ENCODE measurements around the gene PDC. TPM values are rescaled to one million over a fixed set of nuclear protein-coding genes. Genes with fewer than 3 reads are reported as not detected.

PDC gene
- total RNA-seq, 1 donor from 2014 or later: not detected

DNA sequence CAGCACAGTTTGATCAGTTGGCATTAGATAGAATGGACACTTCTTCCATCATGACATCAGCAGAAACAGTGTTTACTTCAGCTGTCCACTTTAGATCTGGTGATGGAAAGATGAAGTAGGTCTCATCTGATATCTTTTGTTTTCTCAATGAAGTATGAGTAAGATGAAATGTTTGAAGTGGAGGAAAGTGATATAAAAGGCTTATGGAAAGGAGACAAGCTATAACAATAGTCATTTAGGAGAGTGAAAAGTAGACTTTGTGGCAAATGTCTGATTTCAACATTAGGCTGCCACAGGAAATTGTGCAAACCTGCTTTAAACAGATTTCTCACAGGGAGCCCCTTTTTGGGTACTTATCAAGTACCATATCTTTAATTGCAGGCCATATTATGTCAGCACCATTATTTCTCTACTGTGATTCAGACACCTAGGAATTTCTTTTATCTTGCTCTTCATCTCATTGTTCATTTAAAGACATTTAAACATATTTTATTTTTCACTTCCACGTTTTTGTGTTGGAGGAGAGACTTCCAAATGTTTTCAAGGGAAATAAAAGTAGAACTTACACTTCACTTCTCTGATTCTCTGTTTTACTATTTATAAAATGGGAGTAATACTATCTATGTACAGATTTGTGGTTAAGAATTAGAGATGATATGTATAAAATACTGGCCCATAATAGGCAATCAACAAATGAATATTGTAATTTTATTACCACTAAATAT, 18.1 kb downstream of the PDC start:
- Histone ChIP-seq H3K27me3 (ENCODE audit: control insufficient read depth in 3 of 3, insufficient read depth in 3 of 3, low read length in 3 of 3) (no peaks in the 10 kb centered on the region), H3K9me3 (ENCODE audit: control insufficient read depth in 3 of 3, low read length in 3 of 3) (no peaks in the 10 kb centered on the region), H3K4me3 (ENCODE audit: low read length in 3 of 3) (no peak overlapping the region), H3K27ac (ENCODE audit: low read depth, low read length) (no peak overlapping the region), H3K4me1 (ENCODE audit: control insufficient read depth in 3 of 3, insufficient read depth in 3 of 3, low read length in 3 of 3) (no peaks in the 10 kb centered on the region), H3K36me3 (ENCODE audit: control insufficient read depth in 3 of 3, insufficient read depth in 3 of 3, low read length in 3 of 3) (no peaks in the 10 kb centered on the region), H3K9ac (ENCODE audit: low read depth in 1 of 3, low read length in 3 of 3) (no peak overlapping the region)

DNA sequence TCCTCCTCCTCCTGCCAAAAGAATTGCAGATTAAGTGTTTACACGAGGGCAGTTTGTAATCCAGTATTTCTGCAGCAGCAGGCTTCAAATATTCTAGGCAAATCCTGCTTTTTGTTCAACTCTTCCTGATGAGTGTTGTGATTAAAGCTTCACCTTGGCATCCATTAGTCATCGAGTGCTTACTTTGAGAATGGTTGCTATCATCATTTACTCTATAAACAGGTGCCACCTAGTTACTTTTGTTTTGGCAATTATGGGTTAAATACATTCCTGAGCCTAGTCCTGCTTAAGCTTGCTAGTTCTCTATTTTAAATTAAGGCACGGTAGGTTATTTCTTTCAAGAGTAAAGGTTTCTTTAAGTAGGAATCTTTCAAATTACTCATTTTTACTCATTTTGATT, 20.3 kb downstream of the PDC start:
- Histone ChIP-seq H3K36me3 (ENCODE audit: control insufficient read depth in 3 of 3, insufficient read depth in 3 of 3, low read length in 3 of 3) (no peaks in the 10 kb centered on the region), H3K9ac (ENCODE audit: low read depth in 1 of 3, low read length in 3 of 3) (no peak overlapping the region), H3K4me1 (ENCODE audit: control insufficient read depth in 3 of 3, insufficient read depth in 3 of 3, low read length in 3 of 3) (no peaks in the 10 kb centered on the region), H3K27me3 (ENCODE audit: control insufficient read depth in 3 of 3, insufficient read depth in 3 of 3, low read length in 3 of 3) (no peaks in the 10 kb centered on the region), H3K4me3 (ENCODE audit: low read length in 3 of 3) (no peak overlapping the region), H3K9me3 (ENCODE audit: control insufficient read depth in 3 of 3, low read length in 3 of 3) (no peaks in the 10 kb centered on the region), H3K27ac (ENCODE audit: low read depth, low read length) (no peak overlapping the region)

DNA sequence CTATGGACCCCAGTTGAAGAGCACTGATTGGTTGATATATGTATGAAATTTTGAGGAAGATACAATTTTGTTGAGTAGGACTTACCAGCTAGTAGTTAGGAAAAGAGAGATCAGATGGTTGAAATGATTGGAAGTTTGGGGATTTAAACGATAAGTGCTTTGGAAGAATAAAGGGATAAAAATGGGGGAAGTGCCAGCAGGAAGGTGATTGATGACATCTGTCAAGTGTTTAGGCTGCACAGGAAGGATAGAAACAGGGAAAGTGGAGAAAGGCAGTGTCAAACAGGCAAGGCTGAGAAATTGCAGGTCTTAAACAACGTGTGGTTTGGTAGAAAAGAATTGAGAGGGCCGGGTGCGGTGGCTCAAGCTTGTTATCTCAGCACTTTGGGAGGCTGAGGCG, 22.3 kb downstream of the PDC start:
- H3K36me3 ChIP-seq (ENCODE audit: control insufficient read depth in 3 of 3, insufficient read depth in 3 of 3, low read length in 3 of 3): no peaks in the 10 kb centered on the region
- no peaks in the 10 kb centered on the region for H3K4me1 ChIP-seq (ENCODE audit: control insufficient read depth in 3 of 3, insufficient read depth in 3 of 3, low read length in 3 of 3)
- H3K27ac ChIP-seq (ENCODE audit: low read depth, low read length): no peak overlapping the region
- no peaks in the 10 kb centered on the region for H3K27me3 ChIP-seq (ENCODE audit: control insufficient read depth in 3 of 3, insufficient read depth in 3 of 3, low read length in 3 of 3)
- no peaks in the 10 kb centered on the region for H3K9me3 ChIP-seq (ENCODE audit: control insufficient read depth in 3 of 3, low read length in 3 of 3)
- no peak overlapping the region for H3K4me3 ChIP-seq (ENCODE audit: low read length in 3 of 3)
- no peak overlapping the region for H3K9ac ChIP-seq (ENCODE audit: low read depth in 1 of 3, low read length in 3 of 3)

DNA sequence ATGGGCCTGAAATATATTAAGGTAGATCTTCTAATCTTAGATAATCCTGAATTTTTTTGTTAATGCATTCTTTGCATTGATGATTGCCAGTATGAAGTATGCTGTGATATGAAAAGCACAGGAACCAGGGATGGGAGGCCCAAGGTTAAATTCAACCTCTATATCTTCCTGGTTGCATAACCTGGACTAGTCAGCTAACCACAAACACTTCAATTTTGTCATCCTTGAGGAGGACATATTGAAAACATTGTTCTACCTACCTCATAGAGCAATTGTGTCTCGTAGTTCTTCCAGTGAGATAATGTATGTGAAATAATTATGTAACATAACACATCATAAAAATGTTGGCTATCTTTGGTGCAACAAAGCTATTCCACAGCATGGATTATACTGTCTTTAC, 25.6 kb downstream of the PDC start:
- no peaks in the 10 kb centered on the region for H3K4me1 ChIP-seq (ENCODE audit: control insufficient read depth in 3 of 3, insufficient read depth in 3 of 3, low read length in 3 of 3)
- H3K4me3 ChIP-seq (ENCODE audit: low read length in 3 of 3): no peak overlapping the region
- H3K9me3 ChIP-seq (ENCODE audit: control insufficient read depth in 3 of 3, low read length in 3 of 3): no peaks in the 10 kb centered on the region
- no peaks in the 10 kb centered on the region for H3K27me3 ChIP-seq (ENCODE audit: control insufficient read depth in 3 of 3, insufficient read depth in 3 of 3, low read length in 3 of 3)
- H3K9ac ChIP-seq (ENCODE audit: low read depth in 1 of 3, low read length in 3 of 3): no peak overlapping the region
- no peak overlapping the region for H3K27ac ChIP-seq (ENCODE audit: low read depth, low read length)
- H3K36me3 ChIP-seq (ENCODE audit: control insufficient read depth in 3 of 3, insufficient read depth in 3 of 3, low read length in 3 of 3): no peaks in the 10 kb centered on the region

DNA sequence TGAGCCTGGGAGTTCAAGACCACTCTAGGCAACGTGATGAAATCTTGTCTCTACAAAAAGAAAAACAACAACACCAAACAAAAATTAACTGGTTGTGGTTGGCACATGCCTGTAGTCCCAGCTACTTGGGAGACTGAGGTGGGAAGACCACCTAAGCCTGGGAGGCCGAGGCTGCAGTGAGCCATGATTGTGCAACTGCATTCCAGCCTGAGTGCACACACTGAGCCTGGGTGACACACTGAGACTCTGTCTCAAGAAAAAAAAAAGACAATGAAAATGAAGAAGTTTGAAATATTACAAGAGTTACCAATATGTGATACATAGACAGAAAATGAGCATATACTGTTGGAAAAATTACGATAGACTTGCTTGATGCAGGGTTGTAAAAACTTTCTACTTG, 31.9 kb downstream of the PDC start:
- Histone ChIP-seq H3K9ac (ENCODE audit: low read depth in 1 of 3, low read length in 3 of 3) (no peak overlapping the region), H3K27ac (ENCODE audit: low read depth, low read length) (no peak overlapping the region), H3K27me3 (ENCODE audit: control insufficient read depth in 3 of 3, insufficient read depth in 3 of 3, low read length in 3 of 3) (no peaks in the 10 kb centered on the region), H3K9me3 (ENCODE audit: control insufficient read depth in 3 of 3, low read length in 3 of 3) (no peaks in the 10 kb centered on the region), H3K4me1 (ENCODE audit: control insufficient read depth in 3 of 3, insufficient read depth in 3 of 3, low read length in 3 of 3) (no peaks in the 10 kb centered on the region), H3K4me3 (ENCODE audit: low read length in 3 of 3) (no peak overlapping the region), H3K36me3 (ENCODE audit: control insufficient read depth in 3 of 3, insufficient read depth in 3 of 3, low read length in 3 of 3) (no peaks in the 10 kb centered on the region)

DNA sequence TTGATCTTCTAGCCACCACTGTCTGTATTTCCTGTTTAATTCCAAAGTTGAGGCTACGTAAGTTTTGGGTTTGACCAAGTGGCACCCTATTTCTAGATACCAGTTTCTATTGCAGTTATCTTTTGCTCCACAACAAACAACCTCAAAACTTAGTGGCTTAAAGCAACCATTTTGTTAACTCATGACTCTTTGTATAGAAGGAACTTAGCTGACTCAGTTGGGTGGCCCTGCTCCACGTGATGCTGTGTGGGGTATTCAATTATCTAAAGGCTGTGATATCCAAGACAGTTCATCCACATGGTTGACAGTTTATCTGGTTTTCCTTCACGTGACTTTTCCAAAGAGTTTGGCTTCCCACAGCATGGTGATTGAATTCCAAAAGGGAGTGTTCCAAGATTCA, 34.8 kb downstream of the PDC start:
- H3K27me3 ChIP-seq (ENCODE audit: control insufficient read depth in 3 of 3, insufficient read depth in 3 of 3, low read length in 3 of 3): no peaks in the 10 kb centered on the region
- H3K27ac ChIP-seq (ENCODE audit: low read depth, low read length): no peak overlapping the region
- no peak overlapping the region for H3K4me3 ChIP-seq (ENCODE audit: low read length in 3 of 3)
- no peak overlapping the region for H3K9ac ChIP-seq (ENCODE audit: low read depth in 1 of 3, low read length in 3 of 3)
- no peaks in the 10 kb centered on the region for H3K4me1 ChIP-seq (ENCODE audit: control insufficient read depth in 3 of 3, insufficient read depth in 3 of 3, low read length in 3 of 3)
- no peaks in the 10 kb centered on the region for H3K9me3 ChIP-seq (ENCODE audit: control insufficient read depth in 3 of 3, low read length in 3 of 3)
- H3K36me3 ChIP-seq (ENCODE audit: control insufficient read depth in 3 of 3, insufficient read depth in 3 of 3, low read length in 3 of 3): no peaks in the 10 kb centered on the region

DNA sequence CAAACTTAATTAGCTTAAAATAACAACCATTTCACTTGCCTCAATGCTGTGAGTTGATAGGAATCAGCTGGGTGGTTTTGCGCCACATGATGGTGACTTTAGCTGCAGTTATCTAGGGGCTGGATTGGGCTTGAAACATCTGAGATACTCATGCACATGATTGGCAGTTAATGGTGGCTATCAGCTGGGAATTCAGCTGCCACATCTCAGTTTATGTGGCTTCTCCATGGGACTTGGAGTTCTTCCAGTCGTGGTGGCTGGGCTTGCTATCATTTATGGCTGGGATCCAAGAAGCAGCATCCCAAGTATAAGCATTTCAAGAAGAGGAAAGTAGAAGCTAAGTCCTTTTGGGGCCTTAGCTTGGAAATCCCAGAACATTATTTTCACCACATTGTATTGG, 36.4 kb downstream of the PDC start:
- Histone ChIP-seq H3K27ac (ENCODE audit: low read depth, low read length) (no peak overlapping the region), H3K27me3 (ENCODE audit: control insufficient read depth in 3 of 3, insufficient read depth in 3 of 3, low read length in 3 of 3) (no peaks in the 10 kb centered on the region), H3K4me1 (ENCODE audit: control insufficient read depth in 3 of 3, insufficient read depth in 3 of 3, low read length in 3 of 3) (no peaks in the 10 kb centered on the region), H3K4me3 (ENCODE audit: low read length in 3 of 3) (no peak overlapping the region), H3K9me3 (ENCODE audit: control insufficient read depth in 3 of 3, low read length in 3 of 3) (no peaks in the 10 kb centered on the region), H3K36me3 (ENCODE audit: control insufficient read depth in 3 of 3, insufficient read depth in 3 of 3, low read length in 3 of 3) (peaks cover 0 to 6% (median 5%) of the 10 kb centered on the region in 3 donors), H3K9ac (ENCODE audit: low read depth in 1 of 3, low read length in 3 of 3) (no peak overlapping the region)

DNA sequence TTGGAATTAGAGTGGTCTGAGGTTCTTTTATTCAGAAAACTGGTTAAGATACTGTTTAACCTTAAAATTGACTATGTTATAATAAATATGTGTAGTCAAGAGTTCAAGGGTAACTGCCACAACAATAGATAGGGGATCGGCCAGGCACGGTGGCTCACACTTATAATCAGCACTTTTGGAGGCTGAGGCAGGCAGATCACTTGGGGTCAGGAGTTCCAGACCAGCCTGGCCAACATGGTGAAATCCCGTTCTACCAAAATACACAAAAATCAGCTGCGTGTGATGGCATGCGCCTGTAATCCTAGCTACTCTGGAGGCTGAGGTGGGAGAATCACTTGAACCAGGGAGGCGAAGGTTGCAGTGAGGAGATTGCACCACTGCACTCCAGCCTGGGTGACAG, 39.5 kb downstream of the PDC start:
- H3K4me3 ChIP-seq (ENCODE audit: low read length in 3 of 3): no peak overlapping the region
- H3K27me3 ChIP-seq (ENCODE audit: control insufficient read depth in 3 of 3, insufficient read depth in 3 of 3, low read length in 3 of 3): no peaks in the 10 kb centered on the region
- peaks cover 8 to 16% (median 15%) of the 10 kb centered on the region in 3 donors for H3K36me3 ChIP-seq (ENCODE audit: control insufficient read depth in 3 of 3, insufficient read depth in 3 of 3, low read length in 3 of 3)
- no peak overlapping the region for H3K9ac ChIP-seq (ENCODE audit: low read depth in 1 of 3, low read length in 3 of 3)
- no peaks in the 10 kb centered on the region for H3K4me1 ChIP-seq (ENCODE audit: control insufficient read depth in 3 of 3, insufficient read depth in 3 of 3, low read length in 3 of 3)
- no peaks in the 10 kb centered on the region for H3K9me3 ChIP-seq (ENCODE audit: control insufficient read depth in 3 of 3, low read length in 3 of 3)
- H3K27ac ChIP-seq (ENCODE audit: low read depth, low read length): no peak overlapping the region

DNA sequence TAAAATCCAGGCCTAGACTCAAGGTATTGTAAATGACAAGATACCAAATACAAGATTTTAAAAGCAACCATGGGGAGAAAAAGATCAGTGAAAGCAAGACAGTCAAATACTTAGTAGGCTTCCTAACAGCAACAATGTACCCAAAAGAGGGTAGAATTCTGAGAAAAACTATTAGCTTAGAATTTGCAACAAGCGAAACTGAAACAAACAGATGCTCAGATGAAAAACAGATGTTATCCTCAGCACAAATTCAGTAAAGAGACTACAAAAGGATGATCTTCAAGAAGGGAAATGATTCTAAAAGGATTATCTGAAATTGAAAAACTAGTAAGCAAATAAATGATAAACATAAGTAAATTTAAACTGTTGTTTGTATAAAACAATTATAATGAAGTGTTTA, 40.0 kb downstream of the PDC start:
- Histone ChIP-seq H3K27ac (ENCODE audit: low read depth, low read length) (no peak overlapping the region), H3K27me3 (ENCODE audit: control insufficient read depth in 3 of 3, insufficient read depth in 3 of 3, low read length in 3 of 3) (no peaks in the 10 kb centered on the region), H3K36me3 (ENCODE audit: control insufficient read depth in 3 of 3, insufficient read depth in 3 of 3, low read length in 3 of 3) (peaks cover 8 to 16% (median 15%) of the 10 kb centered on the region in 3 donors), H3K4me1 (ENCODE audit: control insufficient read depth in 3 of 3, insufficient read depth in 3 of 3, low read length in 3 of 3) (no peaks in the 10 kb centered on the region), H3K9ac (ENCODE audit: low read depth in 1 of 3, low read length in 3 of 3) (no peak overlapping the region), H3K9me3 (ENCODE audit: control insufficient read depth in 3 of 3, low read length in 3 of 3) (no peaks in the 10 kb centered on the region), H3K4me3 (ENCODE audit: low read length in 3 of 3) (no peak overlapping the region)

DNA sequence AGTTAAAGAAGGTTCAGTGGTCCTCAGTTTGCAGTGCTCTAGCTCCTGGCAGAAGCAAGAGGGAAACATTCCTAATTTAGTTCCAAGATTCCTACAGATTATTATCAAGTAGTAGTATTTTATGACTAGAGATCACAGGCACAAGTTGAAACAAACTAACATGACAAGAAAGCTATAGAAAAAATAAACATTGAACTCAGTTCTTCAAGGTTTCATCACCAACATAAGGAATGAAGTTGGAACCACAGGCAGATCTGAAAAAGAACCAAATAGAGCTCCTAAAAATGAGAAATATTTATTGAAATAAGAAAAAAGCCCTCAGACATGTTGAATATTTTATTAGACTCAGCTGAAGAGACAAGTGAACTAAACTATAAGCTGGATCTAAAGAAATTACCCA, 40.6 kb downstream of the PDC start:
- no peaks in the 10 kb centered on the region for H3K9me3 ChIP-seq (ENCODE audit: control insufficient read depth in 3 of 3, low read length in 3 of 3)
- no peaks in the 10 kb centered on the region for H3K4me1 ChIP-seq (ENCODE audit: control insufficient read depth in 3 of 3, insufficient read depth in 3 of 3, low read length in 3 of 3)
- H3K27me3 ChIP-seq (ENCODE audit: control insufficient read depth in 3 of 3, insufficient read depth in 3 of 3, low read length in 3 of 3): no peaks in the 10 kb centered on the region
- no peak overlapping the region for H3K9ac ChIP-seq (ENCODE audit: low read depth in 1 of 3, low read length in 3 of 3)
- no peak overlapping the region for H3K27ac ChIP-seq (ENCODE audit: low read depth, low read length)
- peaks cover 8 to 16% (median 15%) of the 10 kb centered on the region in 3 donors for H3K36me3 ChIP-seq (ENCODE audit: control insufficient read depth in 3 of 3, insufficient read depth in 3 of 3, low read length in 3 of 3)
- no peak overlapping the region for H3K4me3 ChIP-seq (ENCODE audit: low read length in 3 of 3)
